Loucy (cell line): ENCODE measurements around the gene CNTF.

Experiments used
- EZH2phosphoT487 ChIP-seq: fragments of 200-600 bp; IDR thresholded peaks from 2 replicates; pipeline ENCODE4 v1.6.1; 2018; ENCODE audit warnings: antibody characterized with exemption, mild to moderate bottlenecking, moderate library complexity, borderline replicate concordance
- TF ChIP-seq, protein P1 (sequence below): fragments of 200-600 bp; sonication (generic); conservative IDR thresholded peaks from 2 replicates; pipeline ENCODE4 v1.5.1; 2014; ENCODE audit warnings: mild to moderate bottlenecking, antibody characterized with exemption, low read length

DNA sequence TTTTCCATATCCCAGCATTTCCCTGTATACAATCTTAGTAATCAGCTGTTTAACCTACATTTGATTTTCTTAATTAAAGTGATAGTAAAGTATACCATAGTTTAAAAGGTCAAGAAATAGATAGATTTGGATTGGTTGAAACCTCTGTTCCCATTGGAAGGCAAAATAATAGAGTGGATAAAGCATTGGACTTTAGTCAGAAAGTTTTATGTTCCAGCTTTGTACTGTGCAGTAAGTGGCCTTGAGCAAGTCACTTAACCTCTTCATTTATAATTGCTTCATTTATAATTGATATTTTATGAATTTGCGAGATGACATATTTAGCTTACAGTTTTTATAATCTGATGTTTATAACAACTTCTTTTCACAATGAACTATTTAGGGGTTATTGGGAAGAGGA is 40.0 kb upstream of the CNTF start:
- TF ChIP-seq, protein P1, sequence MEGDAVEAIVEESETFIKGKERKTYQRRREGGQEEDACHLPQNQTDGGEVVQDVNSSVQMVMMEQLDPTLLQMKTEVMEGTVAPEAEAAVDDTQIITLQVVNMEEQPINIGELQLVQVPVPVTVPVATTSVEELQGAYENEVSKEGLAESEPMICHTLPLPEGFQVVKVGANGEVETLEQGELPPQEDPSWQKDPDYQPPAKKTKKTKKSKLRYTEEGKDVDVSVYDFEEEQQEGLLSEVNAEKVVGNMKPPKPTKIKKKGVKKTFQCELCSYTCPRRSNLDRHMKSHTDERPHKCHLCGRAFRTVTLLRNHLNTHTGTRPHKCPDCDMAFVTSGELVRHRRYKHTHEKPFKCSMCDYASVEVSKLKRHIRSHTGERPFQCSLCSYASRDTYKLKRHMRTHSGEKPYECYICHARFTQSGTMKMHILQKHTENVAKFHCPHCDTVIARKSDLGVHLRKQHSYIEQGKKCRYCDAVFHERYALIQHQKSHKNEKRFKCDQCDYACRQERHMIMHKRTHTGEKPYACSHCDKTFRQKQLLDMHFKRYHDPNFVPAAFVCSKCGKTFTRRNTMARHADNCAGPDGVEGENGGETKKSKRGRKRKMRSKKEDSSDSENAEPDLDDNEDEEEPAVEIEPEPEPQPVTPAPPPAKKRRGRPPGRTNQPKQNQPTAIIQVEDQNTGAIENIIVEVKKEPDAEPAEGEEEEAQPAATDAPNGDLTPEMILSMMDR, result no peak
- no peak for TF ChIP-seq EZH2phosphoT487
